ENCODE results near the gene TRIM37. TPM values are rescaled to one million over a fixed set of nuclear protein-coding genes. Genes with fewer than 3 reads are reported as not detected.

Gene TRIM37
- polyA plus RNA-seq, 1 of the 3 experiments (the other 2 are of a cell fraction): 20.5 TPM

DNA sequence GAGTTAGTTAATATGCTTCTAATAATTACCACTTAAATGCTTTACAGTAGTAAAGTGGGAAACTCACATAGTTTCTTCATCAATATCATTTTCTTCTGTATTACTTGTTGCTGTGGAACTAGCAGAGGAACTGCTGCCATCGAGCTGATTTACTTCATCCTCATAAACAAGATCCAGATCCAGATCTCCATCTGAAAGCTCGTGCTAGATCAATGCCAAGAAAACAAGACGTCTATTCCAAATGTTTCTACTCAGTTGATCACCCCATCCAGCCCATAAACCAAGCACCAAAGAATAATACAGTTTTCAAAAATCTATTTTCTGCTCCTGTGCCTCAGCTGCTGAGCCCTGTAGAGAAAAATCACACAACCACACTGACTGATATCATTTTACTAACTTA lies 59.1 kb downstream of the TRIM37 start:
- ChIA-PET POLR2A (no interaction called here), CTCF (interaction anchor here (0.8 to 1.3 kb wide), 2 partner anchors 43 to 529 kb away, joined by 3 read pairs; no protein-coding TSS in a partner anchor)
- Histone ChIP-seq H3F3A (replicated peaks; ENCODE audit: insufficient read depth) (peaks cover 3% of the 10 kb centered on the region), H3K79me2 (ENCODE audit: insufficient read depth) (no peaks in the 10 kb centered on the region), H3K4me2 (no peak overlapping the region), H4K20me1 (ENCODE audit: insufficient read depth) (no peaks in the 10 kb centered on the region), H3K4me3 (ENCODE audit: low read depth in 2 of 2, low read length in 1 of 2) (no peak overlapping the region), H3K9me3 (no peaks in the 10 kb centered on the region), H3K27ac (ENCODE audit: low read depth in 2 of 2, low read length in 1 of 2) (no peak overlapping the region), H3K4me1 (ENCODE audit: control insufficient read depth in 1 of 2, insufficient read depth in 2 of 2, low read depth in 1 of 2, low read length in 1 of 2) (no peaks in the 10 kb centered on the region), H3K27me3 (ENCODE audit: insufficient read depth) (no peaks in the 10 kb centered on the region), H3K9ac (no peak overlapping the region), H3K36me3 (replicated peaks in 1 of 2; ENCODE audit: control insufficient read depth in 1 of 2, insufficient read depth in 2 of 2, low read length in 1 of 2) (peaks cover 46 to 78% of the 10 kb centered on the region in 2 experiments), H3K9me2 (no peaks in the 10 kb centered on the region), H2AFZ (ENCODE audit: low read depth) (no peak overlapping the region)
- DNase-seq: no peak
- WGBS (ENCODE audit: low lambda C conversion rate): 63% methylated on average over 3 of the region's 3 CpGs
- TF ChIP-seq TEAD4 (IDR thresholded peaks at IDR 0.05; ENCODE audit: borderline replicate concordance, insufficient read depth): no peak
- TF ChIP-seq, protein P1, sequence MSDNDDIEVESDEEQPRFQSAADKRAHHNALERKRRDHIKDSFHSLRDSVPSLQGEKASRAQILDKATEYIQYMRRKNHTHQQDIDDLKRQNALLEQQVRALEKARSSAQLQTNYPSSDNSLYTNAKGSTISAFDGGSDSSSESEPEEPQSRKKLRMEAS (IDR thresholded peaks at IDR 0.05; ENCODE audit: low read depth): no peak
- TF ChIP-seq, protein P2, sequence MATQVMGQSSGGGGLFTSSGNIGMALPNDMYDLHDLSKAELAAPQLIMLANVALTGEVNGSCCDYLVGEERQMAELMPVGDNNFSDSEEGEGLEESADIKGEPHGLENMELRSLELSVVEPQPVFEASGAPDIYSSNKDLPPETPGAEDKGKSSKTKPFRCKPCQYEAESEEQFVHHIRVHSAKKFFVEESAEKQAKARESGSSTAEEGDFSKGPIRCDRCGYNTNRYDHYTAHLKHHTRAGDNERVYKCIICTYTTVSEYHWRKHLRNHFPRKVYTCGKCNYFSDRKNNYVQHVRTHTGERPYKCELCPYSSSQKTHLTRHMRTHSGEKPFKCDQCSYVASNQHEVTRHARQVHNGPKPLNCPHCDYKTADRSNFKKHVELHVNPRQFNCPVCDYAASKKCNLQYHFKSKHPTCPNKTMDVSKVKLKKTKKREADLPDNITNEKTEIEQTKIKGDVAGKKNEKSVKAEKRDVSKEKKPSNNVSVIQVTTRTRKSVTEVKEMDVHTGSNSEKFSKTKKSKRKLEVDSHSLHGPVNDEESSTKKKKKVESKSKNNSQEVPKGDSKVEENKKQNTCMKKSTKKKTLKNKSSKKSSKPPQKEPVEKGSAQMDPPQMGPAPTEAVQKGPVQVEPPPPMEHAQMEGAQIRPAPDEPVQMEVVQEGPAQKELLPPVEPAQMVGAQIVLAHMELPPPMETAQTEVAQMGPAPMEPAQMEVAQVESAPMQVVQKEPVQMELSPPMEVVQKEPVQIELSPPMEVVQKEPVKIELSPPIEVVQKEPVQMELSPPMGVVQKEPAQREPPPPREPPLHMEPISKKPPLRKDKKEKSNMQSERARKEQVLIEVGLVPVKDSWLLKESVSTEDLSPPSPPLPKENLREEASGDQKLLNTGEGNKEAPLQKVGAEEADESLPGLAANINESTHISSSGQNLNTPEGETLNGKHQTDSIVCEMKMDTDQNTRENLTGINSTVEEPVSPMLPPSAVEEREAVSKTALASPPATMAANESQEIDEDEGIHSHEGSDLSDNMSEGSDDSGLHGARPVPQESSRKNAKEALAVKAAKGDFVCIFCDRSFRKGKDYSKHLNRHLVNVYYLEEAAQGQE (IDR thresholded peaks at IDR 0.05; ENCODE audit: low read depth, low read length): no peak
- no peak for TF ChIP-seq YY1 (IDR thresholded peaks at IDR 0.05; ENCODE audit: low read depth)
- TF ChIP-seq MEF2A (IDR thresholded peaks at IDR 0.05; ENCODE audit: borderline replicate concordance, low read depth): no peak
- TF ChIP-seq FOXM1 (IDR thresholded peaks at IDR 0.05; ENCODE audit: low read depth): no peak
- TF ChIP-seq, protein P3, sequence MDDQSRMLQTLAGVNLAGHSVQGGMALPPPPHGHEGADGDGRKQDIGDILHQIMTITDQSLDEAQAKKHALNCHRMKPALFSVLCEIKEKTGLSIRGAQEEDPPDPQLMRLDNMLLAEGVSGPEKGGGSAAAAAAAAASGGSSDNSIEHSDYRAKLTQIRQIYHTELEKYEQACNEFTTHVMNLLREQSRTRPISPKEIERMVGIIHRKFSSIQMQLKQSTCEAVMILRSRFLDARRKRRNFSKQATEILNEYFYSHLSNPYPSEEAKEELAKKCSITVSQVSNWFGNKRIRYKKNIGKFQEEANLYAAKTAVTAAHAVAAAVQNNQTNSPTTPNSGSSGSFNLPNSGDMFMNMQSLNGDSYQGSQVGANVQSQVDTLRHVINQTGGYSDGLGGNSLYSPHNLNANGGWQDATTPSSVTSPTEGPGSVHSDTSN (IDR thresholded peaks at IDR 0.05): no peak
- TF ChIP-seq, protein P4, sequence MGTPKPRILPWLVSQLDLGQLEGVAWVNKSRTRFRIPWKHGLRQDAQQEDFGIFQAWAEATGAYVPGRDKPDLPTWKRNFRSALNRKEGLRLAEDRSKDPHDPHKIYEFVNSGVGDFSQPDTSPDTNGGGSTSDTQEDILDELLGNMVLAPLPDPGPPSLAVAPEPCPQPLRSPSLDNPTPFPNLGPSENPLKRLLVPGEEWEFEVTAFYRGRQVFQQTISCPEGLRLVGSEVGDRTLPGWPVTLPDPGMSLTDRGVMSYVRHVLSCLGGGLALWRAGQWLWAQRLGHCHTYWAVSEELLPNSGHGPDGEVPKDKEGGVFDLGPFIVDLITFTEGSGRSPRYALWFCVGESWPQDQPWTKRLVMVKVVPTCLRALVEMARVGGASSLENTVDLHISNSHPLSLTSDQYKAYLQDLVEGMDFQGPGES (IDR thresholded peaks at IDR 0.05; ENCODE audit: low read depth, low read length): no peak
- no peak for TF ChIP-seq TCF12 (IDR thresholded peaks at IDR 0.05)
- no peak for TF ChIP-seq POLR2AphosphoS5 (IDR thresholded peaks at IDR 0.05; ENCODE audit: low read depth, low read length)
- no peak for TF ChIP-seq RXRA (IDR thresholded peaks at IDR 0.05; ENCODE audit: borderline replicate concordance, low read depth)
- TF ChIP-seq GATA2 (CRISPR knock-in tag; IDR thresholded peaks at IDR 0.05): no peak
- TF ChIP-seq RCOR1 (IDR thresholded peaks at IDR 0.05; ENCODE audit: low read length): no peak
